VCaP (cell line): Measurements from ENCODE around the gene PRMT7.

ENCODE experiments used
- H3K27ac ChIP-seq: fragments of 450-650 bp; 2 replicates; pipeline ENCODE4 v1.5.1; 2017
- TF ChIP-seq, protein P1 (sequence below): fragments of 450-650 bp; conservative IDR thresholded peaks from 2 replicates; pipeline ENCODE4 v1.5.1; 2017; ENCODE audit warnings: mild to moderate bottlenecking, moderate library complexity

Gene PRMT7

DNA sequence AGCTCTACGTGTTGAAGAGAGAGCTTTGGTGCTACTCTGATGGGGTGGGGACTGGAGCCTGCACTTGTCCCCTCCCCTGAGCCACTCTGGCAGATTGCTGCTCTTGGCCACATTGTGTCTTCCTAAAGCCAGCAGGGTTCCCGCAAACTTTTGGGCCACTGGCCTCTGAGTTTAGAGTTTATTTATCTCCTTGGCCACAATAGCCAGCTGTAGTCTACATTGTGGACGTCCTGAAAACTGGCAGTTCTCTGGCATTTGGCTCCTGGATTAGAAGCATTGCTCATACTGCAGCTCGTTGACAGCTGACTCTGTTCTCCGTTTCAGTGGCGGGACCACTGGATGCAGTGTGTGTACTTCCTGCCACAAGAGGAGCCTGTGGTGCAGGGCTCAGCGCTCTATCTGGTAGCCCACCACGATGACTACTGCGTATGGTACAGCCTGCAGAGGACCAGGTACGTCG lies 34.6 kb downstream of the PRMT7 start:
- H3K27ac ChIP-seq = no peak overlapping the region
- TF ChIP-seq, protein P1, sequence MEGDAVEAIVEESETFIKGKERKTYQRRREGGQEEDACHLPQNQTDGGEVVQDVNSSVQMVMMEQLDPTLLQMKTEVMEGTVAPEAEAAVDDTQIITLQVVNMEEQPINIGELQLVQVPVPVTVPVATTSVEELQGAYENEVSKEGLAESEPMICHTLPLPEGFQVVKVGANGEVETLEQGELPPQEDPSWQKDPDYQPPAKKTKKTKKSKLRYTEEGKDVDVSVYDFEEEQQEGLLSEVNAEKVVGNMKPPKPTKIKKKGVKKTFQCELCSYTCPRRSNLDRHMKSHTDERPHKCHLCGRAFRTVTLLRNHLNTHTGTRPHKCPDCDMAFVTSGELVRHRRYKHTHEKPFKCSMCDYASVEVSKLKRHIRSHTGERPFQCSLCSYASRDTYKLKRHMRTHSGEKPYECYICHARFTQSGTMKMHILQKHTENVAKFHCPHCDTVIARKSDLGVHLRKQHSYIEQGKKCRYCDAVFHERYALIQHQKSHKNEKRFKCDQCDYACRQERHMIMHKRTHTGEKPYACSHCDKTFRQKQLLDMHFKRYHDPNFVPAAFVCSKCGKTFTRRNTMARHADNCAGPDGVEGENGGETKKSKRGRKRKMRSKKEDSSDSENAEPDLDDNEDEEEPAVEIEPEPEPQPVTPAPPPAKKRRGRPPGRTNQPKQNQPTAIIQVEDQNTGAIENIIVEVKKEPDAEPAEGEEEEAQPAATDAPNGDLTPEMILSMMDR = no peak

DNA sequence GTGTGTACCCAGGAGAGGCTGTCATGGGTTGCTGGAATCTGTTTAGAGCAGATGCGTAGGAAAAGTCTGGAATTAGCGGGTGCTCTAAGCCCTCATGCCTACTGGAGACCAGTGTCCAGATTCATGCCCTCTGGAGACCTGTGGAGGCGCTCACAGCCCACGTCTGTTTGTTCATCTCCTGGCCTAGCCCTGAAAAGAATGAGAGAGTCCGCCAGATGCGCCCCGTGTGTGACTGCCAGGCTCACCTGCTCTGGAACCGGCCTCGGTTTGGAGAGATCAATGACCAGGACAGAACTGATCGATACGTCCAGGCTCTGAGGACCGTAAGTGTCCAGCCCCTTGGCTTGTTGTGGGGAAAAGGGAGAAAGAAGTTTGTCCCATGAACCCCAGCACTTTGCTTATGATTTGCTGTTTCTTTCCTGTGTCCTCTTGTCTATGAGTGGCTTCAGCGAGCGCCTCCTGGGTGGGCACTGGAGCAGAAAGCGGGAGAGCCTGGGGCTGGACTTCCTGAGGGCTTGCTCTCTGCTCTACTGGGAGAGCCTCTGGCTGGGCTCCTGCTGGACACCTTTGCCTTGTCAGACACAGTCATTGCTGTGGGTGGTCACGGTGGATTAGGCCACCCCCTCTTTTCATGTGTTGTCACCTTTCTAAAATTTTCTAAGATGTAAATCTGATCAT lies 35.3 kb downstream of the PRMT7 start:
- TF ChIP-seq, protein P1 = no peak
- H3K27ac ChIP-seq = no peak overlapping the region

DNA sequence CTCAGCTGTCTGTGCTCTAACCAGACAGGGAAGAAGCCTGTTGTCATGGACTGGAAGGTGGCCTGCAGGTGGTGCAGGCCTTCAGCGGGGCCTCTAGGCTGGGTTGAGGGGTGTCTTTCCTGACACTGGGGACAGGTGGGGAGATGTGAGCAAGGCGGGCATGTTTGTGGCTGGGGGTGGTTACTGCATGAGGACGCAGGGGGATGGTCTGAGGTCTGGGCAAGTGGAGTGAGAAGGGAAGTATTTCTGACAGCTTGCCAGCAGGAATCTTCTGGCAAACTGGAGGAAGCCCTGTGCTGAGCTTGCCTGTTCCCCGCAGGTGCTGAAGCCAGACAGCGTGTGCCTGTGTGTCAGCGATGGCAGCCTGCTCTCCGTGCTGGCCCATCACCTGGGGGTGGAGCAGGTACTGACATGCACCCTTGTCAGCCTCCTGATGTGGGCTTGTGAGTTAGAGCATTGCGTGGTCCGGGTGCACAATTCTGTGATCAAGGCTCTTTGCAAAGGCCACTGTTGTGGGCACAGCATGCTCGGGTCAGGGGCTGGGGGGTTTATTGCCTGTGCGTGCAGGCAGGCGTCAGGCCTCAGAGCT lies 36.2 kb downstream of the PRMT7 start:
- TF ChIP-seq, protein P1 = no peak
- H3K27ac ChIP-seq = no peak overlapping the region

DNA sequence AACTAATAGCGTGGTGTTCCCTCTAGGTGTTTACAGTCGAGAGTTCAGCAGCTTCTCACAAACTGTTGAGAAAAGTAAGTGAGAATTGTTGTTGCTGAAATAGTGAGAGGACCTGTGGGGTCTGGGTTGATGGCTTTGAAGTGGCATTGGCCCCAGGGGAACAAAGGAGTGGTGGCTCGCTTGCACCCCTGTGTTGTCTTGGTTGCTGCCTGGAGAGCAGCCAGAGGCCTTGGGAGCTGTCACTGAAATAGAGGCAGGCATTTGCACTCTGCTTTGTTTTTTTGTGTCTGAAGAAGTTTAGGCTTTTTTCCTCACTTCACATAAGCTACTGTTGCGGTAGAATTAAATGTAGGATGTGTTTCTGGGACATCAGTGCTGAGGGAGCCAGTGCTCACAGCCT lies 36.8 kb downstream of the PRMT7 start:
- no peak overlapping the region for H3K27ac ChIP-seq
- TF ChIP-seq, protein P1 = no peak

DNA sequence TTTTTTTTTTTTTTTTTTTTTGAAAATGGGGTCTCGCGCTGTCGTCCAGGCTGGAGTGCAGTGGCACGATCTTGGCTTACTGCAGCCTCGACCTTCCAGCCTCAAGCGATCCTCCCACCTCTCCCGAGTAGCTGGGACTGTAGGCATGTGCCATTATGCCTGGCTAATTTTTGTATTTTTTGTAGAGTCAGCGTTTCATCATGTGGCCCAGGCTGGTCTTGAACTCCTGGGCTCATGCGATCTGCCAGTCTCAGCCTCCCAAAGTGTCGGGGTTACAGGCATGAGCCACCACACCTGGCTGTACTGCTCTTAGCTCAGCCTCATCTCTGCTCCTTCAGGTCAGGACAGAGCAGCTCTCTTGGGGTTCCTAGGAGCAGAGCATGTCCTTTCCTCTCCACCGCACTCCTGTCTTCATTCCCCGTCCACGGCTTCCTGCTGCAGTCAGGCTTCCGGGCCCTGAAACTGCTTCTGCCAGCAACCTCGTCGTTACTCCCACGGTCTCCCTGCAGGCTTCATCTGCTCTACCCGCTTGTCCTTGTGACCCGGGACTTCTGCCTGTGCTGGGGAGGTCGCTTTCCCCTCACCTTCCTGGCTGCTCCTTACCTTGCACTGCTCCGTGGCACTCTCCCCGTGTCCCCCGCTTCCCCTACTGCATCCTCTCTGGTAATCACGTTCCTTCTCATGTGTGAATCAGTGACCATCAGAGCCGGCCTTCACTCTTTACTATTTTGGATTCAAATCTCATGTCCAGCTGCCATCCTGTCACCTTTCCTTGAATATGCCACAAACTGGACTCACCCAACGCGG lies 38.0 kb downstream of the PRMT7 start:
- H3K27ac ChIP-seq = no peak overlapping the region
- TF ChIP-seq, protein P1 = no peak

DNA sequence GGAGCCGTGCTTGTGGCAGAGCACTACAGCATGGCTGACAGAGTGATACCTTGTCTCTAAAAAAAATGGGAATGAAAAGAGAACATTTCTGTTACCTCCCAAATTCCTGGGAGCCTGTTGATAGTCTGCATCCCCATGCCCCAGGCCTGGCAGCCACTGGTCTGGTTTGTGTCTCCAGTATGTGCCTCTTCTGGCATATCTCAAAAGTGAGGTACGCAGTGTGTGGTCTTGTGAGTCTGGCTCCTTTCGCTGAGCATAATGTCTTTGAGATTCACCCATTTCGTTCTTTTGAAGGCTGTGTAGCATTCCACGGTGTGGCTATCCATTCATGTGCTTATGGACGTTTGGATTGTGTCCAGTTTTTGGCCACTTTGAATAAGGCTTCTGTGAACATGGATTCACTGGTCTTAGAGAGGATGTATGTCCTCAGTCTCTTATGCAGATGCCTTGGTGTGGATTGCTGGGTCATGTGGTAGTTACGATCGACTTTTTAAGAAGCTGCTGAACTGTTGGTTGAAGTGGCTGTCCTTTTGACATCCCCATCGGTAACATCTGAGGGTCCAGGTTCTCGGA lies 39.1 kb downstream of the PRMT7 start:
- H3K27ac ChIP-seq = no peak overlapping the region
- TF ChIP-seq, protein P1 = no peak

DNA sequence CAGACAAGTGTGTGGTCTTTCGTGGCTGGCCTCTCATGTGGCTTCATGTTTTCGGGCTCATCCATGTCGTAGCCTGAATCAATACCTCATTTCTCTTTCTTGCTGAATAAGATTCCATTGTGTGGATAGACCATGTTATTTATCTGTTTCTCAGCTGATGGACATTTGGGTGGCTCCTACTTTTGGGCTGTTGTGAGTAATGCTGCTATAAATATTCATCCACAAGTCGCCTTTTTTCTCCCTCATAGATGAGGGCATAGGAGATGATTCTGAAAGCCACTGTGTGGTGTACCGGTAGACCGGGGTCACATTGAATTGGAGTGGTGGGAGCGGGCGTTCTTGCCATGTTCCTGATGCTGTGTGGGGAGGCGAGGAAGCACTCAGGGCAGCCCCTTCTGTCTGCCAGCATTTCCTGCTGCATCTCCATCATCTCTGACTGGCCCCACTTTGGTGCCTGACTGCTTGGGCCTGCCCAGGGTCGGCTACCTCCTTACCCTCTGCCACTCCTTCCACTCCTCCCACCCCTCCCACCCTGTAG lies 40.1 kb downstream of the PRMT7 start:
- H3K27ac ChIP-seq = peak overlapping the region; percentile 56
- TF ChIP-seq, protein P1 = no peak
